H1 (cell line): Measurements from ENCODE around the gene TRIM24. TPM values are rescaled to one million over a fixed set of nuclear protein-coding genes. Genes with fewer than 3 reads are reported as not detected.

ENCODE experiments used
- CTCF ChIA-PET: fragments of 300-600 bp; sonication (Branson Sonifier 250); formaldehyde crosslinking; loops from one replicate; lab custom pipeline; 2021; ENCODE audit not compliant: partially characterized antibody; lab: Charles Lee
- POLR2A ChIA-PET: fragments of 300-600 bp; sonication (Branson Sonifier 250); formaldehyde crosslinking; loops from one replicate; lab custom pipeline; 2021; ENCODE audit warnings: inconsistent platforms; ENCODE audit not compliant: partially characterized antibody; lab: Charles Lee
- DNase-seq, 2 experiments: peaks; one replicate each; pipeline versions ENCODE4 v3.0.0 to v3.0.0-alpha.2; 2010 to 2022; ENCODE audit warnings: low spot score in 2 of 2, low read depth in 1 of 2, mixed read lengths in 1 of 2
- FAIRE-seq: peaks from 2 replicates; lab custom pipeline; 2011; peaks lifted over from hg19 to GRCh38; lab: Jason Lieb, UNC
- H2AFZ ChIP-seq: 2 replicates; pipeline ENCODE4 v1.8.1; 2012; ENCODE audit warnings: low read length, inconsistent platforms
- H2AK5ac ChIP-seq: 2 replicates; pipeline ENCODE4 v1.6.1; 2013; ENCODE audit warnings: low read depth, low read length
- H2BK120ac ChIP-seq: replicated peaks from 2 replicates; pipeline ENCODE3; 2013; ENCODE audit warnings: low read depth, low read length, inconsistent platforms
- H2BK12ac ChIP-seq: 2 replicates; pipeline ENCODE4 v1.6.1; 2013; ENCODE audit warnings: low read depth, low read length
- H2BK15ac ChIP-seq: 2 replicates; pipeline ENCODE4 v1.6.1; 2013; ENCODE audit warnings: low read length
- H2BK20ac ChIP-seq: 2 replicates; pipeline ENCODE4 v1.6.1; 2013; ENCODE audit warnings: low read length
- H2BK5ac ChIP-seq: 2 replicates; pipeline ENCODE4 v1.6.1; 2013; ENCODE audit warnings: low read depth, low read length
- H3K14ac ChIP-seq: 2 replicates; pipeline ENCODE4 v1.6.1; 2013; ENCODE audit warnings: inconsistent platforms; ENCODE audit not compliant: insufficient read length
- H3K18ac ChIP-seq: 2 replicates; pipeline ENCODE4 v1.6.1; 2013; ENCODE audit warnings: low read length; ENCODE audit errors: extremely low read depth
- H3K23ac ChIP-seq: 2 replicates; pipeline ENCODE4 v1.6.1; 2013; ENCODE audit warnings: inconsistent platforms; ENCODE audit not compliant: insufficient read length
- H3K23me2 ChIP-seq: 2 replicates; pipeline ENCODE4 v1.6.1; 2013; ENCODE audit warnings: low read depth, low read length
- H3K27ac ChIP-seq: 2 replicates; pipeline ENCODE4 v1.6.1; 2011; ENCODE audit warnings: low read depth, low read length, inconsistent platforms
- H3K27me3 ChIP-seq, 4 experiments: replicated peaks in 1 of 4; 1 replicate in 1 of 4; 2 replicates in 3 of 4; pipeline versions ENCODE4 v1.6.1 to v1.8.1; 2011 to 2013; ENCODE audit warnings: low read length in 3 of 4, mild to moderate bottlenecking in 3 of 4, inconsistent platforms in 2 of 4, mixed read lengths in 2 of 4, moderate library complexity in 1 of 4; ENCODE audit not compliant: control insufficient read depth in 3 of 4, insufficient read depth in 3 of 4; ENCODE audit errors: extremely low read depth in 1 of 4
- H3K36me3 ChIP-seq, 4 experiments: 2 replicates each; pipeline versions ENCODE4 v1.6.1 to v1.8.1; 2011 to 2013; ENCODE audit warnings: mild to moderate bottlenecking in 4 of 4, low read length in 3 of 4, moderate library complexity in 2 of 4, control low read depth in 1 of 4, inconsistent platforms in 1 of 4; ENCODE audit not compliant: insufficient read depth in 4 of 4, control insufficient read depth in 2 of 4
- H3K4ac ChIP-seq: replicated peaks from 2 replicates; pipeline ENCODE3; 2013; ENCODE audit warnings: low read length, low read depth, mixed read lengths, inconsistent platforms; ENCODE audit not compliant: insufficient read length
- H3K4me1 ChIP-seq, 4 experiments: replicated peaks in 1 of 4; 1 replicate in 1 of 4; 2 replicates in 3 of 4; pipeline versions ENCODE4 v1.6.1 to v1.8.1; 2011 to 2013; ENCODE audit warnings: low read length in 3 of 4, inconsistent platforms in 2 of 4, mixed read lengths in 1 of 4; ENCODE audit not compliant: insufficient read depth in 4 of 4, control insufficient read depth in 3 of 4
- H3K4me2 ChIP-seq, 2 experiments: 2 replicates each; pipeline versions ENCODE4 v1.6.1 to v1.8.1; 2011 to 2013; ENCODE audit warnings: low read depth in 2 of 2, low read length in 2 of 2, control low read depth in 1 of 2, inconsistent platforms in 1 of 2, mild to moderate bottlenecking in 1 of 2; ENCODE audit not compliant: insufficient read depth in 1 of 2
- H3K4me3 ChIP-seq, 4 experiments: fragments of 200-600, 300-600 bp in 1 of 4; sonication (generic), shearing (Covaris generic), sonication (Bioruptor Twin) in 1 of 4; 2 replicates each; pipeline versions ENCODE4 v1.5.1 to v1.8.1; 2011 to 2016; ENCODE audit warnings: low read length in 4 of 4, low read depth in 3 of 4, control low read depth in 2 of 4, inconsistent platforms in 2 of 4, mild to moderate bottlenecking in 2 of 4, mixed read lengths in 1 of 4, moderate library complexity in 1 of 4; ENCODE audit not compliant: insufficient read depth in 2 of 4; ENCODE audit errors: extremely low read depth in 1 of 4
- H3K56ac ChIP-seq: replicated peaks from 2 replicates; pipeline ENCODE3; 2013; ENCODE audit warnings: low read depth, mild to moderate bottlenecking, mixed read lengths, low read length, inconsistent platforms; ENCODE audit not compliant: insufficient read length
- H3K79me1 ChIP-seq: 2 replicates; pipeline ENCODE4 v1.6.1; 2013; ENCODE audit warnings: low read depth, low read length, control low read depth
- H3K79me2 ChIP-seq, 2 experiments: 2 replicates each; pipeline versions ENCODE4 v1.6.1 to v1.8.1; 2012 to 2013; ENCODE audit warnings: low read length in 2 of 2, mild to moderate bottlenecking in 2 of 2, inconsistent platforms in 1 of 2; ENCODE audit not compliant: insufficient read depth in 2 of 2, control insufficient read depth in 1 of 2
- H3K9ac ChIP-seq, 4 experiments: replicated peaks in 1 of 4; 1 replicate in 1 of 4; 2 replicates in 3 of 4; pipeline versions ENCODE4 v1.6.1 to v1.8.1; 2011 to 2013; ENCODE audit warnings: low read depth in 3 of 4, low read length in 3 of 4, control low read depth in 2 of 4, mild to moderate bottlenecking in 2 of 4, moderate library complexity in 2 of 4, inconsistent platforms in 1 of 4; ENCODE audit errors: extremely low read depth in 1 of 4
- H3K9me3 ChIP-seq, 2 experiments: 2 replicates each; pipeline versions ENCODE4 v1.6.1 to v1.8.1; 2012 to 2013; ENCODE audit warnings: mild to moderate bottlenecking in 2 of 2, moderate library complexity in 2 of 2, control low read depth in 1 of 2, inconsistent platforms in 1 of 2, low read depth in 1 of 2, low read length in 1 of 2, mixed read lengths in 1 of 2; ENCODE audit not compliant: insufficient read depth in 2 of 2
- H4K20me1 ChIP-seq, 2 experiments: replicated peaks in 1 of 2; 2 replicates each; pipeline versions ENCODE3 to v1.8.1; 2011 to 2013; ENCODE audit warnings: inconsistent platforms in 2 of 2, low read length in 2 of 2, mild to moderate bottlenecking in 1 of 2; ENCODE audit not compliant: insufficient read depth in 2 of 2, control insufficient read depth in 1 of 2
- H4K5ac ChIP-seq: 2 replicates; pipeline ENCODE4 v1.6.1; 2013; ENCODE audit warnings: low read length, low read depth, mixed read lengths, inconsistent platforms; ENCODE audit not compliant: insufficient read length
- H4K8ac ChIP-seq: 2 replicates; pipeline ENCODE4 v1.8.0; 2013; ENCODE audit warnings: mild to moderate bottlenecking, moderate library complexity, low read length, inconsistent platforms; ENCODE audit not compliant: insufficient read depth; ENCODE audit errors: extremely low read depth
- H4K91ac ChIP-seq: replicated peaks from 2 replicates; pipeline ENCODE3; 2013; ENCODE audit warnings: low read length, mixed read lengths, inconsistent platforms; ENCODE audit not compliant: insufficient read length
- BRCA1 ChIP-seq: IDR thresholded peaks from 2 replicates; pipeline ENCODE4 v1.6.1; 2012; ENCODE audit warnings: low read depth, low read length, improper control_type of control experiment
- CBX8 ChIP-seq: fragments of 300-800, 300-1000 bp; sonication (generic); IDR thresholded peaks from 2 replicates; pipeline ENCODE4 v1.7.1; 2016; ENCODE audit warnings: low read depth, low read length, borderline replicate concordance
- SP1 ChIP-seq: IDR thresholded peaks from 2 replicates; pipeline ENCODE4 v1.6.1; 2011; ENCODE audit warnings: low read depth, low read length
- SP4 ChIP-seq: IDR thresholded peaks from 2 replicates; pipeline ENCODE4 v1.6.1; 2012; ENCODE audit warnings: low read length, inconsistent platforms
- TAF1 ChIP-seq: IDR thresholded peaks from 2 replicates; pipeline ENCODE4 v1.6.1; 2011; ENCODE audit warnings: mild to moderate bottlenecking, low read depth, low read length
- WGBS, 2 experiments: shearing (Covaris generic) in 1 of 2; methylation state at CpG; one replicate each; pipeline versions ENCODE4 v1.1.6 to v1.1.7; 2013 to 2015; ENCODE audit warnings: low lambda C conversion rate in 2 of 2, mixed read lengths in 2 of 2, inconsistent platforms in 1 of 2, low coverage in 1 of 2, missing lambda C conversion rate in 1 of 2; ENCODE audit not compliant: insufficient replicate concordance in 2 of 2, insufficient coverage in 1 of 2, insufficient read length in 1 of 2; ENCODE audit errors: extremely low coverage in 1 of 2, missing lambda C conversion rate in 1 of 2; 5-methylcytosine and 5-hydroxymethylcytosine counted together
- polyA plus RNA-seq, 7 experiments: library from polyadenylated mRNA; depleted of rRNA in 3 of 7; stranded (reverse) in 5 of 7; unstranded in 2 of 7; fragments of >200 nt in 5 of 7; fragments of 200-250 nt in 2 of 7; gene quantifications; 1 replicate in 5 of 7; 2 replicates in 1 of 7; 4 replicates in 1 of 7; pipeline versions ENCODE4 v1.2.1 to v1.2.3, GENCODE V29; 2011 to 2013; ENCODE audit warnings: missing spikeins in 2 of 7, mixed read lengths in 2 of 7
- total RNA-seq: library from RNA; stranded (reverse); fragmentation: NEBNext Ultra II Directional; extraction: Animal tissue kit (Norgen Biotek cat#: 25700); gene quantifications from 2 replicates; pipeline ENCODE4 v1.2.1, GENCODE V29; 2021

TRIM24 gene
- total and polyA plus RNA-seq, 2 of the 8 experiments (the other 6 are each of a cell fraction or from before 2014, with no cell fraction given), result 67.6 to 149 TPM

- no peak overlapping the region for H4K5ac ChIP-seq
- no peak overlapping the region for H3K9ac ChIP-seq
- no peak overlapping the region for H4K8ac ChIP-seq
- 91% methylated on average over 3 of the region's 3 CpGs; no CpG with 5 or more reads in 1 of the 2 experiments for WGBS, 2 experiments
- no peaks in the 10 kb centered on the region for H3K27me3 ChIP-seq
- no peak for FAIRE-seq
- H3K23ac ChIP-seq, result no peak overlapping the region
- H3K79me1 ChIP-seq, result no peaks in the 10 kb centered on the region
- H3K4me1 ChIP-seq, result no peaks in the 10 kb centered on the region
- H3K9me3 ChIP-seq, result 0 out of 4 replicates have a peak, but pooled peaks cover 0 to 2% of the 10 kb centered on the region in 2 experiments
- H3K56ac ChIP-seq, result no peak overlapping the region
- H4K20me1 ChIP-seq, result no peaks in the 10 kb centered on the region
- H3K14ac ChIP-seq, result no peak overlapping the region
- H3K4me2 ChIP-seq, result no peak overlapping the region
- no peak overlapping the region for H2BK12ac ChIP-seq
- no peak overlapping the region for H2BK20ac ChIP-seq
- POLR2A ChIA-PET, result no interaction called here
- H3K4ac ChIP-seq, result no peak overlapping the region
- H2AK5ac ChIP-seq, result no peak overlapping the region
- DNase-seq, result no peak
- CTCF ChIA-PET, result interaction anchor here (0.7 to 1.3 kb wide), 2 partner anchors 18 to 582 kb away, joined by 3 read pairs; no protein-coding TSS in a partner anchor
- no peak overlapping the region for H2BK15ac ChIP-seq
- H2BK5ac ChIP-seq, result no peak overlapping the region
- no peaks in the 10 kb centered on the region for H3K36me3 ChIP-seq
- no peaks in the 10 kb centered on the region for H3K79me2 ChIP-seq
- H3K4me3 ChIP-seq, result no peak overlapping the region
- H3K23me2 ChIP-seq, result no peaks in the 10 kb centered on the region
- no peak overlapping the region for H3K27ac ChIP-seq
- no peak overlapping the region for H2AFZ ChIP-seq
- TF ChIP-seq SP1 (no peak), CBX8 (no peak), BRCA1 (no peak), SP4 (no peak), TAF1 (no peak)
- H3K18ac ChIP-seq, result no peak overlapping the region
- H4K91ac ChIP-seq, result no peak overlapping the region
- no peak overlapping the region for H2BK120ac ChIP-seq
Measured at GRCh38 chr7:138606236-138606635, 146.2 kb downstream of the TRIM24 start.
